ENCODE results near the gene HAUS2.

HAUS2 gene

DNA sequence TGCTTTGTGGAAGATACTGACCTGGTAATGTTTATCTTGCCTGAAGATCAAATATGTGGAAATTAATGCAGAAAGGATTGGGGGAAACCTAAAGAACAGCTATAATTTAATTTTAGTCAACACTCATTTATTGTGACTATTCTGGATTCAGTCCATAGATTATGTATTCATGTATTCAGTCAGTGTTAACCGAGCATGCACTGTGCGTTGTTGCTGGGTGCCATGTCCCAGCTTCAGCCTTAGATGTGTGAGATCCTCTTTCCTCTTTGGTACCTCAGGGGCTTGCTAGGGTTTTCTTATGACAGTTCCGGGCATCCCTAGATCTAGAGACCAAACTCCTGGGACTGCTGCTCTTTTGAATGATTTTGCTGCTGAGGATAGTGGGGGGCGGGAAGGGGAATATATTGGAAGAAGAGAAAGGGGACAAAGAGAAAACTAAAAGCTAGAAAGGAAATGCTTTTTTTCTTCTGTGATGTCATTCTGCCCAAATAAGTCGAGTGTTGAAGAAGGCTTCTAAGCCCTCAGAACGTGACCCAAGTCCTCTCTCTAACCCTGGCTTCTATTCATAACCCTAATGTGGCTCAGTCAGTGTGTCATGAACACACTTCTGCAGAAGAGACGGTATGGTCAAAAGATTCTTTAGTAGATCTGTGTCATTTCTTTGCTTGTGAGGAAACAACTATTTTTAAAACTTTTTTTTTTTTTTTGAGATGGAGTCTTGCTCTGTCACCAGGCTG lies 60.3 kb downstream of the HAUS2 start:
- no peak for DNase-seq (ENCODE audit: low read depth in 3 of 3)

DNA sequence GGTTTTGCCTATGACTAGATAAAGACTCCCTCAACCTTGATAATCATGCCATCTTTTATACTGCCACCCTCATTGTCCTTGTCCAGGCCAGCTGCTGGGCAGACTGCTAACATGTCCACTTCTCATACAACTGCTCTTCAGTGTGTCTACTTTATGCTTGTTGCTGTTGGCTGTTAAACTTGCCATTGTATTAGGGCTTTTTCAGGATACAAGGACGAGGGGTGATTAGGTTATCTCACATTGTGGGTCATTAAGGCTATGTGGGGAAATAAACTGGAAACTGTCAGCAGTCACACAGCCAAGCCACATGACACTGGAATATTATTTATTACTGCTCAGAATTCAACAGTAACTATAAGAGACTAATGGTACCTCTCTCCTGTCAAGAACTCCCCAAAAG lies 62.9 kb downstream of the HAUS2 start:
- DNase-seq (ENCODE audit: low read depth in 3 of 3) = no peak

DNA sequence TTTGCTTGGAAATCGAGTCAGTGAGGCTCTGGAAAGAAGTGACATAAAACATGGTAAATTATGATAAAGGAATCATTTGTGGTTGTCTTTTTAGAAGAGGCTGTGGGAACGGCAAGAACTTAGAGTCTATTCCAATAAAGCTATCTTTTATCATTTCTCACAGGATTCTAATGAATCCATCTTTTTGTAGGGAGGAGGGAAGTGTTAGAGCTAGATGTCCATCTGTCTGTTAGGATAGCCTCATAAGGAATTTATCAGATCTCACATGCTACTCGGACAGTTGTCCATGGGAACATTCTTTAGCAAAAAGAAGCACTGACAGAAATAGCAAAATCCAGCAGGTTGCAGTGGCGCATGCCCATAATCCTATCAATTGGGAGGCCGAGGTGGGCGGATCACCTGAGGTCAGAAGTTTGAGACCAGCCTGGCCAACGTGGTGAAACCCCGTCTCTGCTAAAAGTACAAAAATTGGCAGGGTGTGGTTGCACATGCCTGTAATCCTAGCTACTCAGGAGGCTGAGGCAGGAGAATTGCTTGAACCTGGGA lies 63.8 kb downstream of the HAUS2 start:
- no peak for DNase-seq (ENCODE audit: low read depth in 3 of 3)

DNA sequence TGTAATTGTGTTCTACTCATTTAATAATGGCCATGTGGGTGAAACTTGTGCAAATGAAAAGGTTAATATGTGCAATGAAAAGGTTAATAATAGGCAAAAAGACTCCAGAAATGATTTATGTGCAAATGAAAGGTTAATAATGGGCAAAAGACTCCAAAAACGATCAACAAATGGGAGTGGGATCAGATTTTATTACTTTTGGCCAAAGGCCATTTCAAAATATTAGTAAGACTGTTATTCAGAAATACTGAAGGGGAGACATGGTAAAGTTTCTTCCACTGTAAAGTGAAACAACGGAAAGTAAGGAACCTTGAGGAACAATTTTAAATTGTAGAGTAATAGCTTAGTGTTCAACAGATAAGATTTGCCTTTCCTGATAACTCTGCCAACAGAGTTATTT lies 67.5 kb downstream of the HAUS2 start:
- no peak for DNase-seq (ENCODE audit: low read depth in 3 of 3)

Measured in stimulated activated CD4-positive, alpha-beta T cell treated with anti-CD3 and anti-CD28 coated beads, TNF-alpha, amount 100 ng/mL, for 48 hours (primary cell).